Measurements from ENCODE around the gene CDIP1.

CDIP1 gene

GRCh38 chr16:4513086-4513860, 25.3 kb downstream of the CDIP1 start:
- DNase-seq: no peak

- DNase-seq: no peak
Observed at GRCh38 chr16:4512473-4512872, 26.1 kb downstream of the CDIP1 start.

- DNase-seq: no peak
Observed at GRCh38 chr16:4511441-4512082, 27.0 kb downstream of the CDIP1 start.

GRCh38 chr16:4510747-4511426, 27.7 kb downstream of the CDIP1 start:
- no peak for DNase-seq

- no peak for DNase-seq
Observed at GRCh38 chr16:4510131-4510530, 28.4 kb downstream of the CDIP1 start.

- DNase-seq: no peak
Observed at GRCh38 chr16:4509420-4509819, 29.2 kb downstream of the CDIP1 start.

GRCh38 chr16:4508806-4509205, 29.8 kb downstream of the CDIP1 start:
- no peak for DNase-seq

GRCh38 chr16:4507588-4508345, 30.8 kb downstream of the CDIP1 start:
- DNase-seq: no peak

- DNase-seq: peak; percentile 18
Observed at GRCh38 chr16:4506450-4506849, 32.1 kb downstream of the CDIP1 start.

GRCh38 chr16:4505356-4506147, 33.0 kb downstream of the CDIP1 start:
- peak; percentile 50 for DNase-seq

- no peak for DNase-seq
Observed at GRCh38 chr16:4501071-4501478, 37.5 kb downstream of the CDIP1 start.

GRCh38 chr16:4500272-4500671, 38.3 kb downstream of the CDIP1 start:
- no peak for DNase-seq

- no peak for DNase-seq
Observed at GRCh38 chr16:4499196-4499555, 39.4 kb downstream of the CDIP1 start.

- no peak for DNase-seq
Observed at GRCh38 chr16:4498546-4499195, 39.9 kb downstream of the CDIP1 start.

- no peak for DNase-seq
Observed at GRCh38 chr16:4496305-4496704, 42.3 kb downstream of the CDIP1 start.

GRCh38 chr16:4495766-4496165, 42.8 kb downstream of the CDIP1 start:
- no peak for DNase-seq

- no peak for DNase-seq
Observed at GRCh38 chr16:4494746-4495490, 43.7 kb downstream of the CDIP1 start.

GRCh38 chr16:4491898-4492297, 46.7 kb downstream of the CDIP1 start:
- DNase-seq: no peak

- DNase-seq: no peak
Observed at GRCh38 chr16:4489030-4489429, 49.5 kb downstream of the CDIP1 start.

GRCh38 chr16:4488499-4488967, 50.0 kb downstream of the CDIP1 start:
- no peak for DNase-seq

GRCh38 chr16:4487955-4488498, 50.5 kb downstream of the CDIP1 start:
- DNase-seq: no peak

All from effector CD8-positive, alpha-beta T cell (primary cell).